Suppressor macrophage treated with lipopolysaccharide for 1 hour (primary cell): ENCODE results near the gene GMDS.

ENCODE experiments used
- DNase-seq, 3 donors: peaks; one replicate each; pipeline ENCODE4 v3.0.0-alpha.2; 2020 to 2022

Gene GMDS

GRCh38 chr6:1576166-1576565 lies 669.2 kb downstream of the GMDS start:
- DNase-seq, result no peak

GRCh38 chr6:1575210-1576041 lies 670.0 kb downstream of the GMDS start:
- peak in 1 of 3 donors; percentile 8 for DNase-seq

- DNase-seq, result no peak
These were observed 670.6 kb downstream of the GMDS start for GRCh38 chr6:1574890-1575209.

GRCh38 chr6:1574083-1574761 lies 671.2 kb downstream of the GMDS start:
- DNase-seq, result no peak
